ENCODE measurements around the gene ACR.

Gene ACR

GRCh38 chr22:50737728-50738648 lies at the start of gene ACR:
TSS of gene ACR (plus strand) at chr22:50738204. CDS start at chr22:50738236, 32 bp downstream.
- DNase-seq: no peak

- no peak for DNase-seq
These were observed 49.6 kb upstream of the ACR start for GRCh38 chr22:50688448-50688847.

- peak; percentile 38 to 54 for DNase-seq
These were observed 46.5 kb upstream of the ACR start for GRCh38 chr22:50691521-50691920.

GRCh38 chr22:50693462-50693861 lies 44.5 kb upstream of the ACR start:
- no peak for DNase-seq

- DNase-seq: no peak
These were observed 43.9 kb upstream of the ACR start for GRCh38 chr22:50694099-50694605.

- no peak for DNase-seq
These were observed 43.1 kb upstream of the ACR start for GRCh38 chr22:50694766-50695420.

- DNase-seq: no peak
These were observed 42.4 kb upstream of the ACR start for GRCh38 chr22:50695421-50696250.

- DNase-seq: no peak
These were observed 41.7 kb upstream of the ACR start for GRCh38 chr22:50696251-50696798.

- DNase-seq: no peak
These were observed 41.0 kb upstream of the ACR start for GRCh38 chr22:50696799-50697561.

GRCh38 chr22:50697667-50698506 lies 40.1 kb upstream of the ACR start:
- DNase-seq: no peak

GRCh38 chr22:50698546-50698945 lies 39.5 kb upstream of the ACR start:
- no peak for DNase-seq

- no peak for DNase-seq
These were observed 38.8 kb upstream of the ACR start for GRCh38 chr22:50699001-50699755.

GRCh38 chr22:50699756-50700386 lies 38.1 kb upstream of the ACR start:
- no peak for DNase-seq

GRCh38 chr22:50700387-50701075 lies 37.5 kb upstream of the ACR start:
- DNase-seq: no peak

GRCh38 chr22:50701076-50701419 lies 37.0 kb upstream of the ACR start:
- no peak for DNase-seq

- no peak for DNase-seq
These were observed 36.4 kb upstream of the ACR start for GRCh38 chr22:50701428-50702154.

- no peak for DNase-seq
These were observed 35.7 kb upstream of the ACR start for GRCh38 chr22:50702261-50702671.

All from activated CD4-positive, alpha-beta T cell treated with anti-CD3 and anti-CD28 coated beads, Interleukin-2, amount 50 U/mL, for 48 hours (primary cell).